ENCODE data around the gene SERTAD3. TPM values are rescaled to one million over a fixed set of nuclear protein-coding genes. Genes with fewer than 3 reads are reported as not detected.

SERTAD3 gene
- total and polyA plus RNA-seq, 2 of the 8 experiments (the other 6 are each of a cell fraction or from before 2014, with no cell fraction given) = 15.1 to 32.1 TPM

DNA sequence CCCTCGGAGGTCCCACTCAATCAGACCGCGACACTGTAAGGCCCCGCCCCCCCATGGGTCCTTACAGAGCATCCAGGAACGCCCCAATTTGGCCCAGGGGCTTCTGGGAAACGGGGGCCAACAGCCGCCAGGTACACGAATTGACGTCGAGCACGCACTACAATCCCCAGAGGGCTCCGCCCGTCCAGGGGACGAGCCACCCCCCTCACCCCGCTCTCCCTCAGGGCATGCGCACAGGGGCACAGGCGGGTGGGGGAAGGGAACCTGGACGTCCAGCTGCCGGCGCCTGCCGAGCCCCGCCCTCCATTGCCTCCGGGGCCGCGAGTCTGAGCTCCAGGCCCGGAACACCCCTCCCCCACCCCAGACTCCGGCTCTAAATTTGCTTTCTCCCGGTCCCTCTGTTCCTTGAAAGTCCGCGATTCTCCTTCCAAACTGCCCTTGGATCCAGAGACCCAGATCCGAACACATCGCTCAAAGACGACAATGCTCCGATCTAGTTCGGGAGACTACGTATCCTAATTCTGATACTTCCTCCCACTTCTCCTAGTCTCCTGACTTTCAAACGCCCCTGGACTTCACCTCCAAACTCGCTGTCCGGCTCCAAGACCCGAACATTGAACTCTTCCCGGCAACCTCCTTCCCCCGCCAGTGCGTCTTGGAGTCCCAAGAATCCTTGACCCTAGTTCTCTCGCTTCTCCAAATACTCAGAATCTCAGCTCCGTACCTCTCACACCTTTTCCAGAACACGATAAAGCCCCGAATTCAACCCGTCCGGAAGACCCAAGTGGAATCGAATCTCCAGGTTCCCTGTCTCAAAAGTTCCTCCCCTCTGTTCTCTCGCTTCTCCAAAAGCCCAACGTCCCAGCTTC lies 770 bp downstream of the SERTAD3 start (continued):
- TF ChIP-seq, protein P1, sequence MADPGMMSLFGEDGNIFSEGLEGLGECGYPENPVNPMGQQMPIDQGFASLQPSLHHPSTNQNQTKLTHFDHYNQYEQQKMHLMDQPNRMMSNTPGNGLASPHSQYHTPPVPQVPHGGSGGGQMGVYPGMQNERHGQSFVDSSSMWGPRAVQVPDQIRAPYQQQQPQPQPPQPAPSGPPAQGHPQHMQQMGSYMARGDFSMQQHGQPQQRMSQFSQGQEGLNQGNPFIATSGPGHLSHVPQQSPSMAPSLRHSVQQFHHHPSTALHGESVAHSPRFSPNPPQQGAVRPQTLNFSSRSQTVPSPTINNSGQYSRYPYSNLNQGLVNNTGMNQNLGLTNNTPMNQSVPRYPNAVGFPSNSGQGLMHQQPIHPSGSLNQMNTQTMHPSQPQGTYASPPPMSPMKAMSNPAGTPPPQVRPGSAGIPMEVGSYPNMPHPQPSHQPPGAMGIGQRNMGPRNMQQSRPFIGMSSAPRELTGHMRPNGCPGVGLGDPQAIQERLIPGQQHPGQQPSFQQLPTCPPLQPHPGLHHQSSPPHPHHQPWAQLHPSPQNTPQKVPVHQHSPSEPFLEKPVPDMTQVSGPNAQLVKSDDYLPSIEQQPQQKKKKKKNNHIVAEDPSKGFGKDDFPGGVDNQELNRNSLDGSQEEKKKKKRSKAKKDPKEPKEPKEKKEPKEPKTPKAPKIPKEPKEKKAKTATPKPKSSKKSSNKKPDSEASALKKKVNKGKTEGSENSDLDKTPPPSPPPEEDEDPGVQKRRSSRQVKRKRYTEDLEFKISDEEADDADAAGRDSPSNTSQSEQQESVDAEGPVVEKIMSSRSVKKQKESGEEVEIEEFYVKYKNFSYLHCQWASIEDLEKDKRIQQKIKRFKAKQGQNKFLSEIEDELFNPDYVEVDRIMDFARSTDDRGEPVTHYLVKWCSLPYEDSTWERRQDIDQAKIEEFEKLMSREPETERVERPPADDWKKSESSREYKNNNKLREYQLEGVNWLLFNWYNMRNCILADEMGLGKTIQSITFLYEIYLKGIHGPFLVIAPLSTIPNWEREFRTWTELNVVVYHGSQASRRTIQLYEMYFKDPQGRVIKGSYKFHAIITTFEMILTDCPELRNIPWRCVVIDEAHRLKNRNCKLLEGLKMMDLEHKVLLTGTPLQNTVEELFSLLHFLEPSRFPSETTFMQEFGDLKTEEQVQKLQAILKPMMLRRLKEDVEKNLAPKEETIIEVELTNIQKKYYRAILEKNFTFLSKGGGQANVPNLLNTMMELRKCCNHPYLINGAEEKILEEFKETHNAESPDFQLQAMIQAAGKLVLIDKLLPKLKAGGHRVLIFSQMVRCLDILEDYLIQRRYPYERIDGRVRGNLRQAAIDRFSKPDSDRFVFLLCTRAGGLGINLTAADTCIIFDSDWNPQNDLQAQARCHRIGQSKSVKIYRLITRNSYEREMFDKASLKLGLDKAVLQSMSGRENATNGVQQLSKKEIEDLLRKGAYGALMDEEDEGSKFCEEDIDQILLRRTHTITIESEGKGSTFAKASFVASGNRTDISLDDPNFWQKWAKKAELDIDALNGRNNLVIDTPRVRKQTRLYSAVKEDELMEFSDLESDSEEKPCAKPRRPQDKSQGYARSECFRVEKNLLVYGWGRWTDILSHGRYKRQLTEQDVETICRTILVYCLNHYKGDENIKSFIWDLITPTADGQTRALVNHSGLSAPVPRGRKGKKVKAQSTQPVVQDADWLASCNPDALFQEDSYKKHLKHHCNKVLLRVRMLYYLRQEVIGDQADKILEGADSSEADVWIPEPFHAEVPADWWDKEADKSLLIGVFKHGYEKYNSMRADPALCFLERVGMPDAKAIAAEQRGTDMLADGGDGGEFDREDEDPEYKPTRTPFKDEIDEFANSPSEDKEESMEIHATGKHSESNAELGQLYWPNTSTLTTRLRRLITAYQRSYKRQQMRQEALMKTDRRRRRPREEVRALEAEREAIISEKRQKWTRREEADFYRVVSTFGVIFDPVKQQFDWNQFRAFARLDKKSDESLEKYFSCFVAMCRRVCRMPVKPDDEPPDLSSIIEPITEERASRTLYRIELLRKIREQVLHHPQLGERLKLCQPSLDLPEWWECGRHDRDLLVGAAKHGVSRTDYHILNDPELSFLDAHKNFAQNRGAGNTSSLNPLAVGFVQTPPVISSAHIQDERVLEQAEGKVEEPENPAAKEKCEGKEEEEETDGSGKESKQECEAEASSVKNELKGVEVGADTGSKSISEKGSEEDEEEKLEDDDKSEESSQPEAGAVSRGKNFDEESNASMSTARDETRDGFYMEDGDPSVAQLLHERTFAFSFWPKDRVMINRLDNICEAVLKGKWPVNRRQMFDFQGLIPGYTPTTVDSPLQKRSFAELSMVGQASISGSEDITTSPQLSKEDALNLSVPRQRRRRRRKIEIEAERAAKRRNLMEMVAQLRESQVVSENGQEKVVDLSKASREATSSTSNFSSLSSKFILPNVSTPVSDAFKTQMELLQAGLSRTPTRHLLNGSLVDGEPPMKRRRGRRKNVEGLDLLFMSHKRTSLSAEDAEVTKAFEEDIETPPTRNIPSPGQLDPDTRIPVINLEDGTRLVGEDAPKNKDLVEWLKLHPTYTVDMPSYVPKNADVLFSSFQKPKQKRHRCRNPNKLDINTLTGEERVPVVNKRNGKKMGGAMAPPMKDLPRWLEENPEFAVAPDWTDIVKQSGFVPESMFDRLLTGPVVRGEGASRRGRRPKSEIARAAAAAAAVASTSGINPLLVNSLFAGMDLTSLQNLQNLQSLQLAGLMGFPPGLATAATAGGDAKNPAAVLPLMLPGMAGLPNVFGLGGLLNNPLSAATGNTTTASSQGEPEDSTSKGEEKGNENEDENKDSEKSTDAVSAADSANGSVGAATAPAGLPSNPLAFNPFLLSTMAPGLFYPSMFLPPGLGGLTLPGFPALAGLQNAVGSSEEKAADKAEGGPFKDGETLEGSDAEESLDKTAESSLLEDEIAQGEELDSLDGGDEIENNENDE (IDR thresholded peaks at IDR 0.05; ENCODE audit: insufficient replicate concordance, low read length) = no peak
- TF ChIP-seq RAD21 (IDR thresholded peaks at IDR 0.05 in 1 of 2, conservative IDR thresholded peaks at IDR 0.05 in 1 of 2; ENCODE audit: low read depth in 2 of 2, low read length in 2 of 2) = no peak
- peak in 1 of 2 experiments; percentile 59; a peak in 1 of 3 replicates for TF ChIP-seq EP300 (IDR thresholded peaks at IDR 0.05; ENCODE audit: borderline replicate concordance in 1 of 2, low read depth in 2 of 2, low read length in 2 of 2)
- no peak for TF ChIP-seq EZH2 (IDR thresholded peaks at IDR 0.05; ENCODE audit: low read depth, low read length, severe bottlenecking)
- TF ChIP-seq SP1 (IDR thresholded peaks at IDR 0.05; ENCODE audit: low read depth, low read length) = peak; percentile 84; the same call in 1 of the 2 replicates
- no peak for TF ChIP-seq BACH1 (IDR thresholded peaks at IDR 0.05; ENCODE audit: low read length)
- no peak for TF ChIP-seq NANOG (IDR thresholded peaks at IDR 0.05; ENCODE audit: insufficient read depth, low read depth, low read length, poor library complexity, severe bottlenecking)
- TF ChIP-seq KDM4A (IDR thresholded peaks at IDR 0.05; ENCODE audit: low read depth, low read length, severe bottlenecking) = peak; percentile 5
